ENCODE results near the gene CADM2.

GRCh38 chr3:85626662-85627061, 667.9 kb downstream of the CADM2 start:
- TF ChIP-seq POLR2A (IDR thresholded peaks at IDR 0.05; ENCODE audit: low read length) (no peak), GATA1 (IDR thresholded peaks at IDR 0.05; ENCODE audit: low read depth, low read length) (no peak)

Data from erythroblast (primary cell).